Right lobe of liver (tissue), 6 donors: Measurements from ENCODE around the gene FLT3. TPM values are rescaled to one million over a fixed set of nuclear protein-coding genes. Genes with fewer than 3 reads are reported as not detected.

Source experiments
- ATAC-seq, 4 donors: fragments of 200-7000 bp; cut with Tn5 transposase; one replicate each; pipeline ENCODE4 v1.9.1; 2020; ENCODE audit warnings: mild to moderate bottlenecking in 4 of 4, moderate library complexity in 4 of 4
- DNase-seq, 3 donors: peaks; one replicate each; pipeline ENCODE4 v3.0.0-alpha.2; 2020
- H3K27ac ChIP-seq, 3 donors: fragments of 200-600 bp; one replicate each; pipeline ENCODE4 v1.8.0; 2022
- H3K27me3 ChIP-seq, 2 donors: fragments of 200-600 bp; one replicate each; pipeline ENCODE4 v1.8.0; 2022
- H3K36me3 ChIP-seq, 4 donors: fragments of 200-600 bp; sonication (generic) in 1 of 4; one replicate each; pipeline versions ENCODE4 v1.5.1 to v1.8.0; 2017 to 2022; ENCODE audit warnings: control low read depth in 1 of 4
- H3K4me1 ChIP-seq, 4 donors: fragments of 200-600 bp; sonication (generic) in 1 of 4; one replicate each; pipeline versions ENCODE4 v1.5.1 to v1.8.0; 2017 to 2022; ENCODE audit warnings: control low read depth in 1 of 4
- H3K4me3 ChIP-seq, 3 donors: fragments of 200-600 bp; one replicate each; pipeline ENCODE4 v1.8.0; 2022
- H3K9me3 ChIP-seq, 4 donors: fragments of 200-600 bp; sonication (generic) in 1 of 4; one replicate each; pipeline versions ENCODE4 v1.5.1 to v1.8.0; 2017 to 2022; ENCODE audit warnings: control low read depth in 1 of 4
- CTCF ChIP-seq, 4 donors: fragments of 200-600 bp in 3 of 4; fragments of 450-650 bp in 1 of 4; IDR thresholded peaks; one replicate each; pipeline versions ENCODE4 v1.5.1 to v1.8.0; 2016 to 2022; ENCODE audit warnings: antibody characterized with exemption in 4 of 4, mild to moderate bottlenecking in 2 of 4
- POLR2A ChIP-seq: fragments of 450-650 bp; IDR thresholded peaks from one replicate; pipeline ENCODE4 v1.6.1; 2017; ENCODE audit warnings: antibody characterized with exemption, mild to moderate bottlenecking
- WGBS: methylation state at CpG from one replicate; pipeline ENCODE4 v1.1.6; 2018; ENCODE audit warnings: low coverage, low lambda C conversion rate; ENCODE audit not compliant: insufficient coverage; ENCODE audit errors: missing lambda C conversion rate; 5-methylcytosine and 5-hydroxymethylcytosine counted together
- intact Hi-C, 2 donors: fragments of 100-400 bp; cut with DNase I; formaldehyde crosslinking; loops; one replicate each; pipeline versions ENCODE4 v1.11.2 to v1.14.1; 2022
- total RNA-seq, 6 experiments: library from RNA; depleted of rRNA in 2 of 6; stranded (reverse); fragments of >200 nt in 2 of 6; fragmentation: NEBNext Ultra II Directional in 3 of 6; extraction: Animal tissue kit (Norgen Biotek cat#: 25700) in 3 of 6; gene quantifications; one replicate each; pipeline versions ENCODE4 v1.1.0 to v1.2.4, GENCODE V29; 2016 to 2023
- donor health status: DM: no; HTN: yes; CAD: no.
- donor health status: DM: no; HTN: no; CAD: no.
- donor health status: DM: no; HTN: no; CAD: no.
- donor health status: DM: no; HTN: yes; CAD: no.
- donor health status: DM: no; HTN: yes; CAD: no.

Gene FLT3
- total RNA-seq, 6 experiments from 2014 or later = 0.04 to 0.74 (median 0.24) TPM

- Histone ChIP-seq H3K27ac (no peak overlapping the region), H3K4me3 (no peak overlapping the region), H3K27me3 (no peaks in the 10 kb centered on the region), H3K4me1 (peaks cover 0 to 4% (median 0%) of the 10 kb centered on the region in 4 donors), H3K9me3 (no peaks in the 10 kb centered on the region), H3K36me3 (no peaks in the 10 kb centered on the region)
- no peak for TF ChIP-seq CTCF (IDR thresholded peaks at IDR 0.05)
- TF ChIP-seq POLR2A = no peak
- ATAC-seq (peak in 3 of 4 donors; percentile 31 to 79 (median 66)), DNase-seq (no peak)
- WGBS = 21% methylated on average over 7 of the region's 7 CpGs
- intact Hi-C loops = no loop called here
Observed at GRCh38 chr13:28049880-28050875, 50.2 kb downstream of the FLT3 start.

GRCh38 chr13:28049215-28049614, 51.2 kb downstream of the FLT3 start:
- 18% methylated on average over 5 of the region's 5 CpGs for WGBS
- no peak overlapping the region for H3K4me3 ChIP-seq
- ATAC-seq (no peak), DNase-seq (no peak)
- no peaks in the 10 kb centered on the region for H3K36me3 ChIP-seq
- H3K4me1 ChIP-seq = peaks cover 0 to 4% (median 0%) of the 10 kb centered on the region in 4 donors
- H3K9me3 ChIP-seq = no peaks in the 10 kb centered on the region
- intact Hi-C loops = no loop called here
- no peak overlapping the region for H3K27ac ChIP-seq
- TF ChIP-seq POLR2A (no peak), CTCF (IDR thresholded peaks at IDR 0.05) (no peak)
- no peaks in the 10 kb centered on the region for H3K27me3 ChIP-seq

- Histone ChIP-seq H3K9me3 (no peaks in the 10 kb centered on the region), H3K36me3 (no peaks in the 10 kb centered on the region), H3K4me3 (no peak overlapping the region), H3K27ac (no peak overlapping the region), H3K27me3 (no peaks in the 10 kb centered on the region), H3K4me1 (peaks cover 0 to 4% (median 0%) of the 10 kb centered on the region in 4 donors)
- ATAC-seq = no peak
- intact Hi-C loops = no loop called here
- WGBS = 70% methylated on average over 6 of the region's 6 CpGs
- DNase-seq = no peak
- TF ChIP-seq CTCF (IDR thresholded peaks at IDR 0.05) (no peak), POLR2A (no peak)
Observed at GRCh38 chr13:28048768-28049167, 51.6 kb downstream of the FLT3 start.

GRCh38 chr13:28047757-28048388, 52.5 kb downstream of the FLT3 start:
- ATAC-seq = peak in 1 of 4 donors; percentile 28
- Histone ChIP-seq H3K4me1 (peaks cover 0 to 4% (median 0%) of the 10 kb centered on the region in 4 donors), H3K36me3 (no peaks in the 10 kb centered on the region), H3K27me3 (no peaks in the 10 kb centered on the region), H3K4me3 (no peak overlapping the region), H3K9me3 (no peaks in the 10 kb centered on the region), H3K27ac (no peak overlapping the region)
- no peak for TF ChIP-seq CTCF (IDR thresholded peaks at IDR 0.05)
- TF ChIP-seq POLR2A = no peak
- no peak for DNase-seq
- intact Hi-C loops = no loop called here
- 47% methylated on average over 7 of the region's 7 CpGs for WGBS
